GM12878 (cell line): ENCODE data around the gene STX8. TPM values are rescaled to one million over a fixed set of nuclear protein-coding genes. Genes with fewer than 3 reads are reported as not detected.

Experiments used
- ATAC-seq: fragments of 200-7000 bp; cut with Tn5 transposase; 3 replicates; pipeline ENCODE4 v1.9.1; 2020; ENCODE audit warnings: mild to moderate bottlenecking, moderate library complexity
- BruUV-seq: library from RNA; stranded (reverse); fragments of 400-500 nt; replicated peaks from 2 replicates; lab custom pipeline; 2021; lab: Mats Ljungman, UMichigan
- CTCF ChIA-PET: fragments of 300-600 bp; sonication (Branson Sonifier 250); formaldehyde crosslinking; extraction: SDS; loops from one replicate; lab custom pipeline; 2021; ENCODE audit warnings: inconsistent platforms; lab: Yijun Ruan, JAX
- POLR2A ChIA-PET: fragments of 350-600 bp; formaldehyde crosslinking; extraction: SDS; loops from one replicate; lab custom pipeline; 2021; ENCODE audit warnings: inconsistent platforms; lab: Charles Lee
- RAD21 ChIA-PET: fragments of 300-600 bp; sonication (Branson Sonifier 250); formaldehyde crosslinking; loops from one replicate; lab custom pipeline; 2023; ENCODE audit warnings: antibody characterized with exemption; ENCODE audit not compliant: unreplicated experiment; lab: Charles Lee
- SMC1A ChIA-PET: fragments of 300-600 bp; sonication (Branson Sonifier 250); formaldehyde crosslinking; loops from one replicate; lab custom pipeline; 2023; ENCODE audit not compliant: unreplicated experiment, uncharacterized antibody; lab: Charles Lee
- DNase-seq: peaks from one replicate; pipeline ENCODE4 v3.0.0-alpha.2; 2011; ENCODE audit warnings: low read depth, low spot score
- FAIRE-seq: peaks from 3 replicates; lab custom pipeline; 2011; peaks lifted over from hg19 to GRCh38; lab: Jason Lieb, UNC
- H2AFZ ChIP-seq: 2 replicates; pipeline ENCODE4 v1.6.0; 2011; ENCODE audit warnings: low read depth, low read length, control low read depth; ENCODE audit not compliant: control insufficient read depth
- H3K27ac ChIP-seq: 2 replicates; pipeline ENCODE4 v1.5.1; 2011; ENCODE audit warnings: control low read depth; ENCODE audit not compliant: control insufficient read depth, insufficient read depth
- H3K27me3 ChIP-seq, 2 experiments: replicated peaks in 1 of 2; 2 replicates each; pipeline versions ENCODE4 v1.6.0 to v1.6.1; 2011; ENCODE audit warnings: low read length in 1 of 2; ENCODE audit not compliant: control insufficient read depth in 2 of 2, insufficient read depth in 2 of 2
- H3K36me3 ChIP-seq, 2 experiments: 2 replicates each; pipeline ENCODE4 v1.5.1; 2011; ENCODE audit warnings: low read length in 1 of 2; ENCODE audit not compliant: control insufficient read depth in 2 of 2, insufficient read depth in 2 of 2
- H3K4me1 ChIP-seq: 2 replicates; pipeline ENCODE4 v1.6.1; 2011; ENCODE audit warnings: mild to moderate bottlenecking, low read length, moderate library complexity, mixed read lengths; ENCODE audit not compliant: control insufficient read depth, insufficient read depth
- H3K4me2 ChIP-seq: 2 replicates; pipeline ENCODE4 v1.6.0; 2011; ENCODE audit warnings: control low read depth; ENCODE audit not compliant: control insufficient read depth, insufficient read depth
- H3K4me3 ChIP-seq: fragments of 200-600 bp; sonication (generic); 2 replicates; pipeline ENCODE4 v1.5.1; 2016
- H3K79me2 ChIP-seq: 2 replicates; pipeline ENCODE4 v1.6.0; 2011; ENCODE audit warnings: low read length; ENCODE audit not compliant: control insufficient read depth, insufficient read depth
- H3K9ac ChIP-seq: 2 replicates; pipeline ENCODE4 v1.8.0; 2011; ENCODE audit warnings: low read length, control low read depth, mixed read lengths; ENCODE audit not compliant: control insufficient read depth, insufficient read depth
- H3K9me3 ChIP-seq: replicated peaks from 3 replicates; pipeline ENCODE4 v1.5.1; 2011; ENCODE audit warnings: mild to moderate bottlenecking, low read length; ENCODE audit not compliant: control insufficient read depth, insufficient read depth
- H4K20me1 ChIP-seq: 2 replicates; pipeline ENCODE4 v1.6.0; 2011; ENCODE audit not compliant: control insufficient read depth, insufficient read depth
- E4F1 ChIP-seq: fragments of 450-650 bp; IDR thresholded peaks from 2 replicates; pipeline ENCODE4 v1.6.1; 2018; ENCODE audit warnings: borderline replicate concordance, mild to moderate bottlenecking; ENCODE audit not compliant: partially characterized antibody
- FOXK2 ChIP-seq: fragments of 450-650 bp; IDR thresholded peaks from 2 replicates; pipeline ENCODE4 v1.6.1; 2017; ENCODE audit warnings: mild to moderate bottlenecking, moderate library complexity
- MEF2B ChIP-seq: fragments of 450-650 bp; IDR thresholded peaks from 2 replicates; pipeline ENCODE4 v1.6.1; 2018; ENCODE audit warnings: mild to moderate bottlenecking, moderate library complexity; ENCODE audit not compliant: partially characterized antibody, poor library complexity, severe bottlenecking
- SMAD5 ChIP-seq: IDR thresholded peaks from 2 replicates; pipeline ENCODE4 v1.6.1; 2016; ENCODE audit warnings: antibody characterized with exemption, low read depth
- SREBF2 ChIP-seq: IDR thresholded peaks from 2 replicates; pipeline ENCODE4 v1.6.1; 2012; ENCODE audit warnings: mild to moderate bottlenecking, low read length
- ZBTB40 ChIP-seq: fragments of 450-650 bp; IDR thresholded peaks from 2 replicates; pipeline ENCODE4 v1.6.1; 2016; ENCODE audit warnings: mild to moderate bottlenecking, moderate library complexity, borderline replicate concordance
- ZNF207 ChIP-seq: fragments of 450-650 bp; IDR thresholded peaks from 2 replicates; pipeline ENCODE4 v1.6.1; 2014; ENCODE audit warnings: antibody characterized with exemption, mild to moderate bottlenecking, borderline replicate concordance
- WGBS: methylation state at CpG from one replicate; pipeline ENCODE4 v1.1.6; 2016; ENCODE audit warnings: low lambda C conversion rate; ENCODE audit not compliant: insufficient replicate concordance, insufficient coverage; ENCODE audit errors: missing lambda C conversion rate; 5-methylcytosine and 5-hydroxymethylcytosine counted together
- in situ Hi-C: fragments of 300-500 bp; cut with MboI; formaldehyde crosslinking; loops from 9 replicates; pipeline ENCODE4 v1.14.3; 2018; ENCODE audit warnings: mixed read lengths
- intact Hi-C: fragments of 100-400 bp; cut with micrococcal nuclease; formaldehyde crosslinking; loops from one replicate; pipeline ENCODE4 v1.14.2; 2022; ENCODE audit not compliant: unreplicated experiment
- polyA plus RNA-seq, 11 experiments: library from polyadenylated mRNA; depleted of rRNA in 4 of 11; unstranded in 6 of 11; stranded (reverse) in 5 of 11; fragments of >200 nt; fragmentation: Nextera tagmentation in 4 of 11; fragmentation: Illumina TruSeq in 1 of 11; extraction: Ambion mirVana in 4 of 11; extraction: Trizol in 1 of 11; gene quantifications; 1 replicate in 1 of 11; 2 replicates in 10 of 11; pipeline versions ENCODE4 v1.2.1 to v1.2.3, GENCODE V29; 2011 to 2016; ENCODE audit warnings: inconsistent platforms in 2 of 11, missing spikeins in 2 of 11, low read depth in 1 of 11
- total RNA-seq, 4 experiments: library from RNA; depleted of rRNA in 3 of 4; stranded (reverse); fragments of >200 nt in 3 of 4; fragmentation: Illumina TruSeq in 1 of 4; extraction: Trizol in 1 of 4; gene quantifications; 2 replicates each; pipeline versions ENCODE4 v1.2.1 to v1.2.3, GENCODE V29; 2013 to 2021

The STX8 gene
- total and polyA plus RNA-seq, 10 of the 15 experiments (the other 5 are each of a cell fraction or from before 2014, with no cell fraction given), result 47.9 to 151 (median 72.9) TPM

- intact Hi-C loops, result no loop called here
- ChIA-PET SMC1A (no interaction called here), POLR2A (no interaction called here), RAD21 (no interaction called here), CTCF (no interaction called here)
- FAIRE-seq (no peak), DNase-seq (no peak), ATAC-seq (no peak)
- Histone ChIP-seq H3K27ac (no peak overlapping the region), H3K36me3 (no peaks in the 10 kb centered on the region), H3K4me3 (no peak overlapping the region), H3K27me3 (no peaks in the 10 kb centered on the region), H3K79me2 (no peaks in the 10 kb centered on the region), H4K20me1 (no peaks in the 10 kb centered on the region), H3K9ac (no peak overlapping the region), H3K4me2 (no peak overlapping the region), H3K4me1 (no peaks in the 10 kb centered on the region), H2AFZ (no peak overlapping the region), H3K9me3 (no peaks in the 10 kb centered on the region)
- WGBS, result 44% methylated on average over 9 of the region's 9 CpGs
- in situ Hi-C loops, result no loop called here
- TF ChIP-seq FOXK2 (no peak), SREBF2 (no peak), ZNF207 (no peak), E4F1 (no peak), MEF2B (no peak), SMAD5 (no peak), ZBTB40 (no peak)
- BruUV-seq, result no TSS peak
Observed at GRCh38 chr17:9612006-9612405, 36.4 kb upstream of the STX8 start.
